Upper lobe of left lung (tissue), 6 donors: ENCODE results near the gene NBPF26. TPM values are rescaled to one million over a fixed set of nuclear protein-coding genes. Genes with fewer than 3 reads are reported as not detected.
"Not testable (repeated sequence)": the region's sequence is repeated elsewhere in the genome, so short reads cannot be mapped to it uniquely, and the experiment has no call there.

Experiments used
- ATAC-seq, 2 donors: fragments of 200-7000 bp; cut with Tn5 transposase; one replicate each; pipeline ENCODE4 v1.9.1; 2022; ENCODE audit warnings: mild to moderate bottlenecking in 2 of 2, moderate library complexity in 2 of 2; ENCODE audit not compliant: low FRiP score in 2 of 2
- DNase-seq, 2 donors: peaks; one replicate each; pipeline ENCODE4 v3.0.0-alpha.2; 2019 to 2020
- H3K27ac ChIP-seq, 4 donors: fragments of 200-600 bp; sonication (generic); one replicate each; pipeline ENCODE4 v1.5.1; 2016 to 2019
- H3K27me3 ChIP-seq, 4 donors: fragments of 200-600 bp; sonication (generic); one replicate each; pipeline ENCODE4 v1.5.1; 2017 to 2019
- H3K36me3 ChIP-seq, 4 donors: fragments of 200-600 bp; sonication (generic); one replicate each; pipeline ENCODE4 v1.5.1; 2016 to 2019
- H3K4me1 ChIP-seq, 4 donors: fragments of 200-600 bp; sonication (generic); one replicate each; pipeline ENCODE4 v1.5.1; 2018 to 2019
- H3K4me3 ChIP-seq, 4 donors: fragments of 200-600 bp; sonication (generic); one replicate each; pipeline ENCODE4 v1.5.1; 2017 to 2019; ENCODE audit warnings: mild to moderate bottlenecking in 2 of 4, moderate library complexity in 1 of 4
- H3K9me3 ChIP-seq, 4 donors: fragments of 200-600 bp; sonication (generic); one replicate each; pipeline ENCODE4 v1.5.1; 2018 to 2019
- CTCF ChIP-seq, 6 experiments: fragments of 450-650 bp in 4 of 6; fragments of 200-600 bp in 2 of 6; sonication (generic) in 2 of 6; IDR thresholded peaks; one replicate each; pipeline ENCODE4 v1.5.1; 2016 to 2019; ENCODE audit warnings: antibody characterized with exemption in 6 of 6
- POLR2A ChIP-seq, 4 donors: fragments of 450-650 bp; IDR thresholded peaks; one replicate each; pipeline ENCODE4 v1.5.1; 2016 to 2017; ENCODE audit warnings: antibody characterized with exemption in 4 of 4, mild to moderate bottlenecking in 2 of 4
- whole genome bisulfite sequencing, 2 donors: methylation state at CpG; one replicate each; pipeline ENCODE4 v1.1.5; 2017 to 2018; 5-methylcytosine and 5-hydroxymethylcytosine counted together
- total RNA-seq, 6 donors: library from RNA; depleted of rRNA in 4 of 6; stranded (reverse); fragments of >200 nt in 4 of 6; gene quantifications; one replicate each; pipeline versions ENCODE4 v1.1.0 to v1.2.1, GENCODE V29; 2016 to 2021
- donor health status: DM: no; HTN: no; CAD: no; lungs with moderate emphysema.
- donor health status: DM: no; HTN: yes; CAD: no; lungs with severe emphysema.

Gene NBPF26
- total RNA-seq, 6 donors from 2014 or later, result 1.3 to 36.8 (median 17.8) TPM

DNA sequence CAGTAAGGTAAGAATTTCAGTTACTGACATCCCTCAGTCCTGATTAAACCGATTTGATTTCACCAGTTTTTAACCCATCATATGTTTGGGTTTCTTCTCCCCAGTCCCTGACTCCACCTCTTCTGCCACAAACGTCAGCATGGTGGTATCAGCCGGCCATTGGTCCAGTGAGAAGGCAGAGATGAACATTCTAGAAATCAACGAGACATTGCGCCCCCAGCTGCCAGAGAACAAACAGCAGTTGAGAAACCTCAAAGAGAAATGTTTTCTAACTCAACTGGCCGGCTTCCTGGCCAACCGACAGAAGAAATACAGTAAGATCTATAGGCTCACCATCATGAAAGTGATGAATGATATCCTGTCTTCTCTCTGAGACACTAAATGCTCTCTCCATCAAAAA, 81.7 kb downstream of the NBPF26 start:
- not testable (repeated sequence) for H3K9me3 ChIP-seq, H3K36me3 ChIP-seq, H3K27me3 ChIP-seq, H3K4me3 ChIP-seq, H3K27ac ChIP-seq, ATAC-seq, H3K4me1 ChIP-seq
- TF ChIP-seq CTCF (IDR thresholded peaks at IDR 0.05), result peak in 1 of 6 experiments; percentile 8
- WGBS, 2 donors, result 65 to 79% methylated on average over 2 to 7 of the region's 7 CpGs
- peak in 1 of 2 donors; percentile 28 for DNase-seq

DNA sequence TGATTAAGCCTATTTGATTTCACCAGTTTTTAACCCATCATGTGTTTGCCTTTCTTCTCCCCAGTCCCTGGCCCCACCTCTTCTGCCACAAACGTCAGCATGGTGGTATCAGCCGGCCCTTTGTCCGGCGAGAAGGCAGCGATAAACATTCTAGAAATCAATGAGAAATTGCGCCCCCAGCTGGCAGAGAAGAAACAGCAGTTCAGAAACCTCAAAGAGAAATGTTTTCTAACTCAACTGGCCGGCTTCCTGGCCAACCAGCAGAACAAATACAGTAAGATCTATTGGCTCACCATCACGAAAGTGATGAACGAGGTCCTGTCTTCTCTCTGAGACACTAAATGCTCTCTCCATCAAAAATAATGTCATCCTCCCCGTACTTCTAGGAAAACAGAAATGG, 88.1 kb downstream of the NBPF26 start:
- TF ChIP-seq CTCF (IDR thresholded peaks at IDR 0.05), result peak in 3 of 6 experiments; percentile 32 to 71 (median 41)
- H3K4me3 ChIP-seq, H3K36me3 ChIP-seq, H3K9me3 ChIP-seq, H3K4me1 ChIP-seq, H3K27me3 ChIP-seq, ATAC-seq, H3K27ac ChIP-seq: not testable (repeated sequence)
- WGBS, 2 donors, result 12 to 20% methylated on average over 1 to 10 of the region's 10 CpGs
- peak in 1 of 2 donors; percentile 48 for DNase-seq

DNA sequence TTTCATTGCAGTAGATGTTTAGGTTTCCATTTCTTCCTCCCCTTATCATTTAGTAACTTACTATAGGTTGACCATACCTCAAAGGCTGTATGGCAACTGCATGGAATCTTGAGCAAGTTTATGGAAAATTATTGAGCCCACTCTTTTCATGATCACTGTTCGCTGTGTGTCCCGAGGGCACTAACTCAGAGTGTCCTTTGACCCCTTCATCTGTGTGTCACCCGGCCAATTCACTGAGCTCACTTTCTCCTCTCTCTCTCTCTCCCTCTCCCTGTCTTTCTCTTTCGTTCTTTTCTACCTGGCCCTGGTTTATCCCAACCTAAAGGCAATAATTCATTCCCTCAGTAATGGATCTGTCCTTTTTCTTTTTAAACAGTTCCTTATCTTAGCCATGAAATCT, 101.3 kb downstream of the NBPF26 start:
- not testable (repeated sequence) for DNase-seq, H3K9me3 ChIP-seq, H3K4me3 ChIP-seq, H3K27me3 ChIP-seq, H3K36me3 ChIP-seq, H3K4me1 ChIP-seq, H3K27ac ChIP-seq, ATAC-seq
- 96% methylated on average over 4 of the region's 4 CpGs; no CpG with 5 or more reads in 1 of the 2 donors for WGBS, 2 donors

GRCh38 chr1:120826623-120827022, 102.9 kb downstream of the NBPF26 start:
- not testable (repeated sequence) for DNase-seq, H3K27ac ChIP-seq, H3K36me3 ChIP-seq, H3K27me3 ChIP-seq, H3K4me1 ChIP-seq, H3K4me3 ChIP-seq, H3K9me3 ChIP-seq, ATAC-seq
- no CpG with 5 or more reads among the region's 4 CpGs for WGBS, 2 donors

GRCh38 chr1:120844186-120844944, 120.6 kb downstream of the NBPF26 start:
- ATAC-seq, H3K27me3 ChIP-seq, H3K4me1 ChIP-seq, H3K9me3 ChIP-seq, H3K36me3 ChIP-seq: not testable (repeated sequence)
- WGBS, 2 donors, result 0% methylated on average over 22 of the region's 49 CpGs; no CpG with 5 or more reads in 1 of the 2 donors
- peak overlapping the region in 2 of 4 donors; percentile 62 to 90 for H3K27ac ChIP-seq
- peak overlapping the region in 2 of 4 donors; percentile 49 to 56 for H3K4me3 ChIP-seq
- peak in 1 of 2 donors; percentile 83 for DNase-seq
- TF ChIP-seq CTCF (IDR thresholded peaks at IDR 0.05) (peak in 3 of 6 experiments; percentile 16 to 39 (median 38)), POLR2A (IDR thresholded peaks at IDR 0.05) (peak in 1 of 4 donors; percentile 33)

DNA sequence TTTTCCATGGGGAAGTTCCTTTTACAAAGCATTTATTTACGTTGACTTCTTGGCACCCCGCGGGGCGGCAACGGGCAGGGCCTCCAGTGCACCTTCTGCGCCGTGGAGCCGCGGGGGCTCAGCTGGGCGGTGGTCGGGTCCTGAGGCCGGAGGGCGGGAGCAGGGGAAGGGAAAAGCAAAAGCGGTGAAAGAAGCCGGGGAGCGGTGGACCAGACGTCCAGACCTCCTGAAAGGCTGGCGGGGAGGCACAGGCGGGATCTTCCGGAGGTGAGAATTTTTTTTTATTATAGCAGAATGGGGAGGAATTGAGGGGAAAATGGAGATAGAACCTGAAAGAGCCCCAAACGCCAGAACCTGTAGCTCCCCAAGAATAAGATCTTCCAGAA, 121.2 kb downstream of the NBPF26 start:
- Histone ChIP-seq H3K4me3 (peak overlapping the region in 2 of 4 donors; percentile 49 to 56), H3K27ac (peak overlapping the region in 1 of 4 donors; percentile 90)
- 4 to 11% methylated on average over 7 to 15 of the region's 21 CpGs for WGBS, 2 donors
- DNase-seq, H3K9me3 ChIP-seq, ATAC-seq, H3K27me3 ChIP-seq, H3K4me1 ChIP-seq, H3K36me3 ChIP-seq: not testable (repeated sequence)

GRCh38 chr1:120849400-120850286, 125.9 kb downstream of the NBPF26 start:
- 29% methylated on average over 15 of the region's 27 CpGs; no CpG with 5 or more reads in 1 of the 2 donors for WGBS, 2 donors
- Histone ChIP-seq H3K4me3 (peak overlapping the region in 2 of 4 donors; percentile 36 to 47), H3K27ac (peak overlapping the region in 1 of 4 donors; percentile 91)
- H3K36me3 ChIP-seq, H3K27me3 ChIP-seq, H3K9me3 ChIP-seq, H3K4me1 ChIP-seq: not testable (repeated sequence)
- DNase-seq (peak in 1 of 2 donors; percentile 35), ATAC-seq (peak in 1 of 2 donors; percentile 43)

DNA sequence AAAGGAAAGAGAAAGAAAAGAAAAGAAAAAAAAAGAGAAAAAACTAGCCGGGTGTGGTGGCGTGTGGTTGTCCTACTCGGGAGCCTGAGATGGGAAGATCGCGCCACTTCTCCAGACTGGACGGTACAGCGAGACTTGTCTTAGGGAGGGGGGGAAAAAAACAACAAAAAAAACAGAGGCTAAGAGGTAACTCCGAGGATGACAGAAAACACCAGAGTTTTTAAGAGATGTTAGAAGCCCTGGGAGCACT, 126.5 kb downstream of the NBPF26 start:
- not testable (repeated sequence) for H3K27me3 ChIP-seq, DNase-seq, H3K9me3 ChIP-seq, H3K36me3 ChIP-seq, H3K4me1 ChIP-seq
- WGBS, 2 donors, result 4 to 6% methylated on average over 8 of the region's 8 CpGs
- peak in 1 of 2 donors; percentile 65 for ATAC-seq
- Histone ChIP-seq H3K4me3 (peak overlapping the region in 2 of 4 donors; percentile 36 to 47), H3K27ac (peak overlapping the region in 2 of 4 donors; percentile 87 to 91)
